ENCODE results near the gene EFHB. TPM values are rescaled to one million over a fixed set of nuclear protein-coding genes. Genes with fewer than 3 reads are reported as not detected.

The EFHB gene
- total and polyA plus RNA-seq, 2 of the 13 experiments (the other 11 are each of a cell fraction or from before 2014, with no cell fraction given) = 0.15 to 0.42 TPM

DNA sequence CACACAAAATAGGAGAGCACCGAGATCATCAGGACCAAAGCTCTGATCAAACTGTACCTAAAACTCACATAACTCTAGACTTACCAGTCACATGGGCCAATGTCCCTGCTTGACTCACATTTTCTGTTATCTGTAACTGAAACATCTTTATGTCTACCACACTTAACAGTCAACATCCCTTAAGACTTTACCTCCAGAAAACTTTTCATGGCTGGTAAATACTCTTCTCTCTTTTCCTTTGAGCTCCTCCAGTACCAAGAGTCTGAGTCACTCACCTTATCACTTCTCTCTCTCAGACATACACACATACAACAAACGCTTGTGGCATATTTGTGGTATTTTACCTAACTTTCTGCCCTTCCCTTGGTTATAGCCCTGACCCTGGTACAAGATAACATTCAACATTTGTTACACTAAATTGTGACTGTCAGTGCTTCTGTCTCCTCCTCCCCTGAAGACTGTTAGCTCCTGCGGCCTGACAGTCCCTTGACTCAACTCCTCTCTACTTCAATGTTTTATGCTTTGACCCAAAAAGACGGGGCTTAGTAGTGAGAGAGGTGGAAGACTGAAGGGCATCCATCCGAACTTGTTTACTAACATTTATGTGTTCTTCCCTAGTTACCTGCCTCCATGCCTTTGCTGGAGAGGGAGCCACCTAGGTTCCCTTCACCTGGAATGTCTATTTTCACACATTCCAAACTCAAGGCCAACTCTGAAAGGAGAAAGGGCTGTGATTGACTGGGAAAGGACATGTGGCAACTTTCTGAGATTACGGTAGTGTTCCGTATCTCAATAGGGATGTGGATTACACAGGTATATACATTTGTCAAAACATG is 3.7 kb upstream of the EFHB start:
- H3K27me3 ChIP-seq (ENCODE audit: control insufficient read depth in 1 of 2, insufficient read depth in 2 of 2, low read length in 2 of 2) = no peaks in the 10 kb centered on the region
- no peaks in the 10 kb centered on the region for H3K79me2 ChIP-seq (ENCODE audit: insufficient read depth, low read length)
- no peak overlapping the region for H3K9ac ChIP-seq (ENCODE audit: insufficient read depth, low read depth, low read length)
- H3K4me2 ChIP-seq (ENCODE audit: low read depth, low read length) = no peak overlapping the region
- DNase-seq (ENCODE audit: low spot score) (peak; percentile 40), ATAC-seq (peak; percentile 60), FAIRE-seq (no peak)
- in situ Hi-C loops (cut with HindIII; ENCODE audit: extremely low pct_ligation_motif_present, low pct_unique_long_range_greater_than_20kb) = no loop called here
- ChIA-PET CTCF (ENCODE audit: low intra/inter-chr PET ratio, low total read pairs) (no interaction called here), POLR2A (no interaction called here)
- H3K27ac ChIP-seq (ENCODE audit: extremely low read length, insufficient read depth, low read length) = no peak overlapping the region
- no peak overlapping the region for H3K4me3 ChIP-seq (replicated peaks in 1 of 3; ENCODE audit: insufficient read depth in 1 of 3, low read depth in 2 of 3, low read length in 3 of 3)
- WGBS (ENCODE audit: low lambda C conversion rate) = 7% methylated on average over 7 of the region's 7 CpGs
- TF ChIP-seq ZFP62 (CRISPR knock-in tag; IDR thresholded peaks at IDR 0.05) (no peak), TOPORS (CRISPR knock-in tag; IDR thresholded peaks at IDR 0.05) (no peak), MEIS2 (CRISPR knock-in tag; IDR thresholded peaks at IDR 0.05) (no peak), ZNF660 (CRISPR knock-in tag; IDR thresholded peaks at IDR 0.05; ENCODE audit: borderline replicate concordance, low read depth) (no peak), EZH2 (conservative IDR thresholded peaks at IDR 0.05; ENCODE audit: low read depth, low read length) (no peak), GFI1 (CRISPR knock-in tag; IDR thresholded peaks at IDR 0.05; ENCODE audit: borderline replicate concordance) (0 out of 2 replicates have a peak, but pooled peaks have one; percentile 20), XBP1 (CRISPR knock-in tag; IDR thresholded peaks at IDR 0.05) (no peak), KDM5B (CRISPR knock-in tag; IDR thresholded peaks at IDR 0.05; ENCODE audit: borderline replicate concordance) (no peak), ZNF709 (CRISPR knock-in tag; IDR thresholded peaks at IDR 0.05) (no peak), SAP130 (CRISPR knock-in tag; IDR thresholded peaks at IDR 0.05; ENCODE audit: low read depth) (no peak), TEAD3 (CRISPR knock-in tag; optimal IDR thresholded peaks at IDR 0.05; ENCODE audit: borderline replicate concordance) (peak; percentile 46), STAG1 (CRISPR knock-in tag; IDR thresholded peaks at IDR 0.05) (no peak), ZBTB7A (CRISPR knock-in tag; IDR thresholded peaks at IDR 0.05) (no peak), ZNF75D (CRISPR knock-in tag; IDR thresholded peaks at IDR 0.05; ENCODE audit: borderline replicate concordance) (no peak)
- H3K9me3 ChIP-seq (ENCODE audit: low read length) = no peaks in the 10 kb centered on the region
- intact Hi-C loops (cut with micrococcal nuclease; ENCODE audit: unreplicated experiment) = loop anchor here (10.0 kb wide), 1 partner anchor 1743 kb away; no protein-coding TSS in a partner anchor
- H3K36me3 ChIP-seq (replicated peaks in 1 of 2; ENCODE audit: control insufficient read depth in 1 of 2, insufficient read depth in 2 of 2, low read length in 2 of 2) = no peaks in the 10 kb centered on the region
- H3K4me1 ChIP-seq (ENCODE audit: insufficient read depth, low read length) = peaks cover 26% of the 10 kb centered on the region
- H4K20me1 ChIP-seq (ENCODE audit: insufficient read depth, low read length) = no peaks in the 10 kb centered on the region
- H2AFZ ChIP-seq (ENCODE audit: low read length) = no peak overlapping the region
- no TSS peak for BruUV-seq (replicated peaks)

Data from HepG2 (cell line).